Fibroblast of skin of right quadriceps (primary cell): ENCODE data around the gene PRR20G.

Source experiments
- DNase-seq: peaks from one replicate; pipeline ENCODE4 v3.0.0-alpha.2; 2013

Gene PRR20G

GRCh38 chr3:127262533-127262932 is 25.3 kb downstream of the PRR20G start:
- no peak for DNase-seq

- DNase-seq: no peak
These were observed 25.9 kb downstream of the PRR20G start for GRCh38 chr3:127261925-127262324.

- DNase-seq: no peak
These were observed 26.9 kb downstream of the PRR20G start for GRCh38 chr3:127260826-127261555.

DNA sequence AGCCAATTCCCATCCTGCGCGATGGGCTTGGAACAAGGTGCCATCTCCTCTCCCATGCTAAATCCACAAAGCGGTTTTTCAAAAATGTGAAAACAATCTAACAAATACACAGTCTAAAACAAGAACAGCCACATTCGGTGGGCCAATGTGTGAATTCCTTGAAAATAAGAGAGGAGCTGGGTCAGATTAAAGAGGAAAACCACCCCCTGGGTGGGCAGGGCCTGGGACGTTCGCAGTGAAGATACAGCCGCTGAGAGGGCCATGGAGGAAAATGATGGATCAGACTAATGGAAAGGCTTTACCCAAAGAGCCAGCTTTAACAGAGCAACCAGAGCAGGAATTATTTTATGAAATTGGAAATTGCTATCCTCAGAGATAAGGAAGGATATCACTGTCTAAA is 27.4 kb downstream of the PRR20G start:
- no peak for DNase-seq

DNA sequence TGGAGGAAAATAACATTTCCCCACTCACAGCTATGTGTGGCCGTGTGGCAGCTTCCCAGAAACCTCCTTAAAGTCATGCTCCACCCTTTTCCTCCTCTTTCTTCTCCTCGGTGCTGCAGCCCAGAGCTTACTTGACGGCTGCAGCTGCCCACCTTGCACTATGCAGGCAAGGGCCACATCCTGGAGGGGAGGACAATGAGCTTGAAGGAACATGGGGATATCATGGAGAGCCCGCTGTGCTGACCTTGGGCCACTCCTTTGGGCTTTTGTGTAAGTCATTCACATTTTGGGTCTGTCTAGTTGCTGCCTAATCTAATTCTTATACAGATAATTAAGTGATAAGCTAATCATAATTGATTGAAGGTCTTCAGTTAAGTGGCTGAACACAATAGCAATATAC is 28.0 kb downstream of the PRR20G start:
- no peak for DNase-seq

GRCh38 chr3:127258733-127259132 is 29.1 kb downstream of the PRR20G start:
- DNase-seq: no peak

DNA sequence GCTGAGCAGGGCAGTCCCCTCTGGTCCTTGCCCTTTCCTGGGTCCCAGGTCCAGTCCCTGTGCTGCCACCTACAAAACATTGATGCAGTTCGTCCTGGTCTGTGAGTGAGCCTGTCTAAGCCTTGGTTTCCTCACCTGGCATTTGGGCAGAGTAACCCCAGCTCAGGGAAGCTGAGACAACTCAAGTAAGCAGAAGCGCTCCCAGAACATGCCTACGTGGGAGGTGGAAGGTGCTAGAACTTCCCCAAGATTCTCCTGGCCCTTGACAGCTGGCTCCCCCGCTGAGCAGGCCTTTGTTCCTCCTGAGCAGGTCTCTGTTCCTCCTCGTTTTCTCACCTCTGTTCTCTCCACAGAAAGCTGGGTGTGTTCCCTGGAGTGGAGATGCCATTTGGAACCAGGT is 30.5 kb downstream of the PRR20G start:
- no peak for DNase-seq

- DNase-seq: no peak
These were observed 31.0 kb downstream of the PRR20G start for GRCh38 chr3:127256733-127257271.

DNA sequence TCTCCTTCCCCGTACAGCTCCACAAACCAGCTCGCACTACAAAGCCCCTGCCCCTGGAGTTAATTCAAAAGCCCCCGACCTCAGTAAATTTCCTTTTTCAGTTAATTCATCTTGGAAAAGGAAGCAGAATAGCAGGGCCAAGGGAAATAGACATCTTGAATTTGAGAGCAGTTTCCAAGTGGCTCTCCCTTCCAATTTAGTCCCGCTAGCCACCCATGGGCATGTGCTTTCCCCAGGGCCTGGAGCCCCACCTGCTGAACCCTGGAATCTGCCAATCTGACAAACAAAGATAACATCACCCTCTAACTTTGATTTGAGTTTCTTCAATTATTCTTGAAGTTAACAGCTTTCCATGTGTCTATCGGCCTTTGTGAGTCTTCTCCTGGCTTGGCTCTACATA is 31.7 kb downstream of the PRR20G start:
- DNase-seq: no peak

DNA sequence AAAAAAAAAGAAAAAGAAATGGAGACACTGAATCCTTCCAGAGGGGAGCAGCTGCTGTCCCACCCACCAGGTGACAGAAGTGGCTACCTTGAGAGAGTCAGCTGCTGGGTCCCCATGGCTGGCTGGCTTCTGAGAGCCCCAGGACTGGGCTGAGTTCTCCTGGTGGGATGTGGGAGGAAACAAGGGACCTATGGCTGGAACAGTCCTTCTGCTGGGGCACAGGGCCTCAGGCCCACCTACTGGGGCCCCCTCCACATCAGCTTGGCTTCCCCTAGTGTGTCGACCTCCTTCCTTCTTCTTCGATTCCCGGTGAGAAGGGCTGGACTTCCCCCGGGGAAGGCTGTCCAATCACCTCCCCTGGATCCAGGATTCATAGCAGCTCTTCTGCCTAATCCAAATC is 32.3 kb downstream of the PRR20G start:
- DNase-seq: no peak

GRCh38 chr3:127254730-127255129 is 33.1 kb downstream of the PRR20G start:
- DNase-seq: no peak

DNA sequence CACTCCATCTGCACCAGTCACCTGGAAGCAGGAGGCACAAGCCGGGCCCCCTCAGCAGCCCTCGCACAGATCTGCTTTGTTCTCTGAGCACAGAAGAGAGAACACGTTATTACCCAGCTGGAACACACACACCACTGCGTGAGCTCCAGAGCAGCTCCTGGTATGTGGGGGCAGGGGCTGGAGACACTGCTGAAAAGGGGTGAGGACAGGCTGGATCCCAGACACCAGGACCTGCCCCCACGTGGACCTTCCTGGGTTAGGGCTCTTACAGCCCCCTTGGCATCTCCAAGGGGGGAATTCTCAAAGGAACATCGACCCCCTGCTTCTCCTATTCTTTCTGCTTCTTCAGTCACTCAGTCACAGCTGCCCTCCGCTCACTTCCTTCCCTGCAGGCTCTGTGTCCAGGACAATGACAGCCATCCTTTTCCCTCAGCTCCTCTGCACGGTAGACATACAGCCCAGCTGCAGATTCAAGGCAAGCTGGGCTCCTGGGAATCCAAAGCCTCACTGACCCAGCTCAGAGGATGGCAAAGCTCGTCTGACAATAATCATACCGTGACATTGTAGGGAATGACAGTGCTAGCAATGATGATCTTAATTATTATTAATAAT is 33.7 kb downstream of the PRR20G start:
- DNase-seq: no peak

- DNase-seq: no peak
These were observed 34.4 kb downstream of the PRR20G start for GRCh38 chr3:127253491-127253890.

- no peak for DNase-seq
These were observed 35.4 kb downstream of the PRR20G start for GRCh38 chr3:127252446-127252845.

- no peak for DNase-seq
These were observed 37.8 kb downstream of the PRR20G start for GRCh38 chr3:127250032-127250431.

- DNase-seq: no peak
These were observed 40.6 kb downstream of the PRR20G start for GRCh38 chr3:127247292-127247691.

DNA sequence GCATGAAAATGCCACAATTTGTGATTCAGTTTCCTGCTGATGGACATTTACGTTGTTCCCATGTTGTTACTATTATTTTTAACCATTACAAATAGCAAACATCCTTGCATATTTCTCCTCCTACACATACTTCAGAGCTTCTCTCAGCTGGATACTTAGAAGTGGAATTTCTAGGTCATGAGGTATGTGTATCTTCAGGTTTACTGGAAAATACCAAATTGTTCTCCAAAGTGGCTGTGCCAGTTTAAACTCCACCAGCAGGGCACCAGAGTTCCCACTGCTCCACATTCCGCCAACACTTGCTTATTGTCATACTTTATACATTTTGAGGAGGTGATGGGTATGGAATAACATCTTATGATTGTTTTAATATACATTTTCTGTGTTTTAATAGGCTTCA is 49.2 kb downstream of the PRR20G start:
- no peak for DNase-seq

DNA sequence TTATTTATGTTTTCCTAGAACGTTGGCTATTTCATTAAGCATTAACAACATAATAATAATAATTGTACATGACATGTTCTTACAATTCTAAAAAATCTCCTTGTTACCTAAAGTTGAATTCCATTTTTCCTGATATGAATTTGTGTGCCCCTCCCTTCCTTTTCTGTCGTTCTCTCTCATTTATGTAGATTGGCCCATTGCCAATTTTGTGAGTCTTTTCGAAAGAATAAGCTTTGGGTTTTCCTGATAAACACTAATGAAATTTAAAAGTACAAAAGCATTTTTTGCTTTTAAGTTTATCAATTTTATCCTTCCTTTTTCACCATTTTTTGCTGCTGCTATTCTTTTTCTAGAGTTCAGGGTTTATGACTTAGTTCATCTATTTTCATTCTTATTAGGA is 50.0 kb downstream of the PRR20G start:
- no peak for DNase-seq

DNA sequence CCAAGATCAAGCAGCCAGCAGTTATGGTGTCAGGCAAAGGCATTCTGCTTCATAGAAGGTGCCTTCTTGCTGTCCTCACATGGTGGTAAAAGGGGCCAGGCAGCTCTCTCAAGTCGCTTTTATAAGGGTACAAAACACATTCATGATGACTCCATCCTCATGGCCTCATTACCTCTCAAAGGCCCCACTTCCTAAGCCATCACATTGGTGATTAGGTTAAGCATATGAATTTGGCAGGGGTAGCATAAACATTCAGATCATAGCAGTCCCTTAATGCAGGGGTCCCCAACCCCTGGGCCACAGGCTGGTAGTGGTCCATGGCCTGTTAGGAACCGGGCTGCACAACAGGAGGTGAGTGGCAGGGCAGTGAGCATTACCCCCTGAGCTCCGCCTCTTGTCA is 52.1 kb downstream of the PRR20G start:
- DNase-seq: no peak

GRCh38 chr3:127234778-127235177 is 53.1 kb downstream of the PRR20G start:
- no peak for DNase-seq
